Measurements from ENCODE around the gene ZFR. TPM values are rescaled to one million over a fixed set of nuclear protein-coding genes. Genes with fewer than 3 reads are reported as not detected.

ZFR gene
- total RNA-seq, 1 experiment from 2014 or later = 78.3 TPM

- intact Hi-C loops (cut with micrococcal nuclease; ENCODE audit: unreplicated experiment) = no loop called here
- no TSS peak for BruUV-seq (replicated peaks)
- Histone ChIP-seq H3K27me3 (replicated peaks; ENCODE audit: control insufficient read depth, insufficient read depth, low read length) (no peaks in the 10 kb centered on the region), H3K4me1 (no peaks in the 10 kb centered on the region), H3K4me3 (ENCODE audit: low read depth, low read length) (no peak overlapping the region), H3K9me3 (peaks cover 7% of the 10 kb centered on the region), H3K36me3 (ENCODE audit: control insufficient read depth, insufficient read depth, low read length) (no peaks in the 10 kb centered on the region; the same call in 1 of the 2 replicates)
- TF ChIP-seq, protein P1, sequence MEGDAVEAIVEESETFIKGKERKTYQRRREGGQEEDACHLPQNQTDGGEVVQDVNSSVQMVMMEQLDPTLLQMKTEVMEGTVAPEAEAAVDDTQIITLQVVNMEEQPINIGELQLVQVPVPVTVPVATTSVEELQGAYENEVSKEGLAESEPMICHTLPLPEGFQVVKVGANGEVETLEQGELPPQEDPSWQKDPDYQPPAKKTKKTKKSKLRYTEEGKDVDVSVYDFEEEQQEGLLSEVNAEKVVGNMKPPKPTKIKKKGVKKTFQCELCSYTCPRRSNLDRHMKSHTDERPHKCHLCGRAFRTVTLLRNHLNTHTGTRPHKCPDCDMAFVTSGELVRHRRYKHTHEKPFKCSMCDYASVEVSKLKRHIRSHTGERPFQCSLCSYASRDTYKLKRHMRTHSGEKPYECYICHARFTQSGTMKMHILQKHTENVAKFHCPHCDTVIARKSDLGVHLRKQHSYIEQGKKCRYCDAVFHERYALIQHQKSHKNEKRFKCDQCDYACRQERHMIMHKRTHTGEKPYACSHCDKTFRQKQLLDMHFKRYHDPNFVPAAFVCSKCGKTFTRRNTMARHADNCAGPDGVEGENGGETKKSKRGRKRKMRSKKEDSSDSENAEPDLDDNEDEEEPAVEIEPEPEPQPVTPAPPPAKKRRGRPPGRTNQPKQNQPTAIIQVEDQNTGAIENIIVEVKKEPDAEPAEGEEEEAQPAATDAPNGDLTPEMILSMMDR (IDR thresholded peaks at IDR 0.05; ENCODE audit: insufficient read depth in 1 of 2, low read depth in 1 of 2, low read length in 1 of 2, severe bottlenecking in 1 of 2, unreplicated experiment in 1 of 2) = no peak
- CTCF ChIA-PET = no interaction called here
- Mint-ChIP-seq H3K36me3 (ENCODE audit: insufficient read depth, unreplicated experiment) (peaks cover 6% of the 10 kb centered on the region), H3K4me1 (ENCODE audit: low read depth, unreplicated experiment) (no peaks in the 10 kb centered on the region), H3K27ac (ENCODE audit: unreplicated experiment) (no peak overlapping the region), H3K9me3 (ENCODE audit: unreplicated experiment) (no peaks in the 10 kb centered on the region), H3K4me3 (ENCODE audit: unreplicated experiment) (no peak overlapping the region), H3K27me3 (ENCODE audit: insufficient read depth, unreplicated experiment) (no peaks in the 10 kb centered on the region)
- POLR2A ChIA-PET = no interaction called here
- DNase-seq = no peak
These were observed 124.0 kb downstream of the ZFR start for GRCh38 chr5:32320576-32320975.

DNA sequence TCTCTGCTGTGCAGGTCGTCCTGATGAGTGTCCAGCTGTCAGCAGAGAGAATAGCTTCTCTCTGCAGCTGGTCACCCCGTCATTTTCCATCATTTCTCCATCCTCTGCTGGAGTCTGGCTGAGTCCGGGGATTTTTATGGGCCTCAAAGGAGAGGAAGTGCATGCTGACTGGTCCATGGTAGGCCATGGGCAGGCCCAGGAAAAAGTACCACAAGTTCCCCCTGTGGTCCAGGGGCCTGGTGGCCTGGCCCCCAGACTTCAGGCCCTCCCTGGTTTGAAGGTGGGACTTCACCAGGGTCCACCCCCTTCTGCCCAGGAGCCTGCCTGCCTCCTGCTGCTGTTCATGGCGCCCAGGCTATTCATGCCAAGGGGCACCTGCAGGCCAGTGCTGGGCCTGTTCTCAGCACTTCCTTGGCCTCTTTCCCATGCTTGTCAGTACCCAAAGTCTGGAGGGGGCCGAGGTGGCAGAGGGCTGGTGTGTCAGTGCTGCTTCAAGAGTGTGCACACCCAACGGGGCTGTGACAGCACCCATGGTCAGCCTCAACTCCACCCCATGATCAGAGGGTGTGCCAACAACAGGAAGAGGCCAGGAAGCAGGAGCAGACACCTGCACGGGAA lies 124.5 kb downstream of the ZFR start:
- Mint-ChIP-seq H3K9me3 (ENCODE audit: unreplicated experiment) (no peaks in the 10 kb centered on the region), H3K4me3 (ENCODE audit: unreplicated experiment) (no peak overlapping the region), H3K4me1 (ENCODE audit: low read depth, unreplicated experiment) (no peaks in the 10 kb centered on the region), H3K27ac (ENCODE audit: unreplicated experiment) (no peak overlapping the region), H3K36me3 (ENCODE audit: insufficient read depth, unreplicated experiment) (peaks cover 6% of the 10 kb centered on the region), H3K27me3 (ENCODE audit: insufficient read depth, unreplicated experiment) (no peaks in the 10 kb centered on the region)
- intact Hi-C loops (cut with micrococcal nuclease; ENCODE audit: unreplicated experiment) = no loop called here
- H3K4me3 ChIP-seq (ENCODE audit: low read depth, low read length) = no peak overlapping the region
- H3K4me1 ChIP-seq = no peaks in the 10 kb centered on the region
- no TSS peak for BruUV-seq (replicated peaks)
- ChIA-PET CTCF (interaction anchor here (0.8 kb wide), 1 partner anchor 88 kb away, joined by 5 read pairs; no protein-coding TSS in a partner anchor), POLR2A (interaction anchor here (0.6 kb wide), 1 partner anchor 179 kb away, joined by 3 read pairs; no protein-coding TSS in a partner anchor)
- TF ChIP-seq, protein P1 (IDR thresholded peaks at IDR 0.05; ENCODE audit: insufficient read depth in 1 of 2, low read depth in 1 of 2, low read length in 1 of 2, severe bottlenecking in 1 of 2, unreplicated experiment in 1 of 2) = no peak
- H3K36me3 ChIP-seq (ENCODE audit: control insufficient read depth, insufficient read depth, low read length) = no peaks in the 10 kb centered on the region; the same call in 1 of the 2 replicates
- no peak for DNase-seq
- no peaks in the 10 kb centered on the region for H3K27me3 ChIP-seq (replicated peaks; ENCODE audit: control insufficient read depth, insufficient read depth, low read length)
- H3K9me3 ChIP-seq = peaks cover 7% of the 10 kb centered on the region

DNA sequence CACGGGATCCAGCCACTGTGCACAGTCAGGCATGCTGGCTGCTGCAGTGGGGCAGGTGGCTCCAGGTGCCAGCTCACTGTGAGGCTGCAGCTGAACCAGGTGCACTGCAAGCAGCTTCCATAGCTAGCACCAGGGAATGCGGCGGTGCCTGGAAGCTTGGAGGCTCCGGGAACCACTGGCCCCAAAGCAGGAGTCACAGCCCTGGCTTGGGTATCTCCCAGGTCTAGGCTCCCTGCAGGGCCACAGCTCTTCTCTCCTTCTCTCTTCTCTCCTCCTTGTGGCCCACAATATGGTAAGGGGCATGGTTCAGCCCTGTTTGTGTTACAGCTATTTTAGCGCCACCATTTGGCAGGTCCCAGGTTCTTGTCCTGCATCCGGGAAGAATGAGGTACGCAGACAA lies 125.1 kb downstream of the ZFR start:
- H3K4me3 Mint-ChIP-seq (ENCODE audit: unreplicated experiment) = no peak overlapping the region
- H3K27ac Mint-ChIP-seq (ENCODE audit: unreplicated experiment) = no peak overlapping the region
- H3K4me3 ChIP-seq (ENCODE audit: low read depth, low read length) = no peak overlapping the region
- peaks cover 6% of the 10 kb centered on the region for H3K36me3 Mint-ChIP-seq (ENCODE audit: insufficient read depth, unreplicated experiment)
- no peaks in the 10 kb centered on the region for H3K4me1 Mint-ChIP-seq (ENCODE audit: low read depth, unreplicated experiment)
- H3K9me3 Mint-ChIP-seq (ENCODE audit: unreplicated experiment) = no peaks in the 10 kb centered on the region
- peaks cover 7% of the 10 kb centered on the region for H3K9me3 ChIP-seq
- TF ChIP-seq, protein P1 (IDR thresholded peaks at IDR 0.05; ENCODE audit: insufficient read depth in 1 of 2, low read depth in 1 of 2, low read length in 1 of 2, severe bottlenecking in 1 of 2, unreplicated experiment in 1 of 2) = no peak
- CTCF ChIA-PET = interaction anchor here (0.8 kb wide), 2 partner anchors 45 to 87 kb away, joined by 3 to 5 read pairs; no protein-coding TSS in a partner anchor
- no peaks in the 10 kb centered on the region for H3K27me3 Mint-ChIP-seq (ENCODE audit: insufficient read depth, unreplicated experiment)
- POLR2A ChIA-PET = interaction anchor here (0.6 kb wide), 1 partner anchor 178 kb away, joined by 3 read pairs; no protein-coding TSS in a partner anchor
- H3K27me3 ChIP-seq (replicated peaks; ENCODE audit: control insufficient read depth, insufficient read depth, low read length) = no peaks in the 10 kb centered on the region
- no peaks in the 10 kb centered on the region for H3K4me1 ChIP-seq
- intact Hi-C loops (cut with micrococcal nuclease; ENCODE audit: unreplicated experiment) = no loop called here
- no peaks in the 10 kb centered on the region; the same call in 1 of the 2 replicates for H3K36me3 ChIP-seq (ENCODE audit: control insufficient read depth, insufficient read depth, low read length)
- BruUV-seq (replicated peaks) = no TSS peak
- no peak for DNase-seq
